Psoas muscle (tissue), 8 donors: ENCODE measurements around the gene TMEM179. TPM values are rescaled to one million over a fixed set of nuclear protein-coding genes. Genes with fewer than 3 reads are reported as not detected.

Experiments
- ATAC-seq, 4 donors: fragments of 200-7000 bp; cut with Tn5 transposase; one replicate each; pipeline ENCODE4 v1.9.1; 2020; ENCODE audit warnings: moderate library complexity in 3 of 4, mild to moderate bottlenecking in 2 of 4
- DNase-seq, 2 donors: peaks; one replicate each; pipeline ENCODE4 v3.0.0-alpha.2; 2020
- H3K27ac ChIP-seq: fragments of 200-600 bp; one replicate; pipeline ENCODE4 v1.8.0; 2022
- H3K27me3 ChIP-seq, 3 donors: fragments of 200-600 bp in 1 of 3; one replicate each; pipeline versions ENCODE4 v1.6.1 to v1.8.0; 2013 to 2022; ENCODE audit warnings: low read length in 2 of 3, mild to moderate bottlenecking in 2 of 3, moderate library complexity in 1 of 3; ENCODE audit not compliant: insufficient read depth in 3 of 3
- H3K36me3 ChIP-seq, 2 donors: fragments of 200-600 bp in 1 of 2; one replicate each; pipeline versions ENCODE4 v1.6.1 to v1.8.0; 2013 to 2022; ENCODE audit warnings: low read depth in 1 of 2, mild to moderate bottlenecking in 1 of 2, moderate library complexity in 1 of 2; ENCODE audit not compliant: insufficient read depth in 1 of 2
- H3K4me1 ChIP-seq: fragments of 200-600 bp; one replicate; pipeline ENCODE4 v1.8.0; 2022
- H3K4me3 ChIP-seq: fragments of 200-600 bp; one replicate; pipeline ENCODE4 v1.8.0; 2022; ENCODE audit warnings: mild to moderate bottlenecking
- H3K9me3 ChIP-seq: fragments of 200-600 bp; one replicate; pipeline ENCODE4 v1.8.0; 2022
- CTCF ChIP-seq: fragments of 200-600 bp; IDR thresholded peaks from one replicate; pipeline ENCODE4 v1.8.0; 2022; ENCODE audit warnings: antibody characterized with exemption
- WGBS, 3 donors: extraction: QIAGEN DNeasy Blood & Tissue Kit; methylation state at CpG; one replicate each; pipeline versions ENCODE4 v1.1.6 to v1.1.7; 2013; 5-methylcytosine and 5-hydroxymethylcytosine counted together
- intact Hi-C, 2 donors: fragments of 100-400 bp; cut with DNase I; formaldehyde crosslinking; loops; one replicate each; pipeline versions ENCODE4 v1.11.0 to v1.14.2; 2022
- polyA plus RNA-seq, 3 donors: library from polyadenylated mRNA; stranded (reverse); fragments of 200-250 nt; gene quantifications; one replicate each; pipeline ENCODE4 v1.2.3, GENCODE V29; 2013
- total RNA-seq, 4 donors: library from RNA; stranded (reverse); fragmentation: NEBNext Ultra II Directional in 2 of 4; extraction: Animal tissue kit (Norgen Biotek cat#: 25700) in 2 of 4; gene quantifications; one replicate each; pipeline versions ENCODE4 v1.2.1 to v1.2.4, GENCODE V29; 2021 to 2023
- donor health status: healthy with polysubstance abuse.
- donor health status: DM: no; HTN: no; CAD: no; lungs with moderate emphysema.
- donor health status: Bipolar disorder and iron deficiency.
- donor health status: healthy.
- donor health status: DM: yes; HTN: yes; CAD: no.
- donor health status: DM: no; HTN: no; CAD: no.
- donor health status: DM: no; HTN: no; CAD: no.
- donor health status: DM: yes; HTN: yes; CAD: no.

Gene TMEM179
- total and polyA plus RNA-seq, 7 donors: 0.01 TPM; not detected in 6

- Histone ChIP-seq H3K27ac (no peak overlapping the region), H3K36me3 (no peaks in the 10 kb centered on the region), H3K4me3 (no peak overlapping the region), H3K9me3 (no peaks in the 10 kb centered on the region), H3K4me1 (no peaks in the 10 kb centered on the region), H3K27me3 (peaks cover 0 to 34% (median 10%) of the 10 kb centered on the region in 3 donors)
- ATAC-seq (no peak), DNase-seq (no peak)
- WGBS, 3 donors: 81 to 89% (median 83%) methylated on average over 9 of the region's 9 CpGs
- intact Hi-C loops: no loop called here
- no peak for TF ChIP-seq CTCF
Observed at GRCh38 chr14:104552738-104553125, 51.8 kb downstream of the TMEM179 start.

- no peak overlapping the region for H3K4me3 ChIP-seq
- DNase-seq: peak in 1 of 2 donors; percentile 48
- no peak for ATAC-seq
- H3K9me3 ChIP-seq: no peaks in the 10 kb centered on the region
- WGBS, 3 donors: 79 to 81% (median 79%) methylated on average over 30 to 33 of the region's 33 CpGs
- no peak for TF ChIP-seq CTCF
- H3K27me3 ChIP-seq: peaks cover 0 to 39% (median 14%) of the 10 kb centered on the region in 3 donors
- intact Hi-C loops: no loop called here
- no peaks in the 10 kb centered on the region for H3K36me3 ChIP-seq
- H3K27ac ChIP-seq: no peak overlapping the region
- no peaks in the 10 kb centered on the region for H3K4me1 ChIP-seq
Observed at GRCh38 chr14:104551851-104552737, 52.5 kb downstream of the TMEM179 start.

- Histone ChIP-seq H3K27ac (no peak overlapping the region), H3K9me3 (no peaks in the 10 kb centered on the region), H3K36me3 (no peaks in the 10 kb centered on the region), H3K27me3 (peaks cover 0 to 47% (median 17%) of the 10 kb centered on the region in 3 donors), H3K4me3 (no peak overlapping the region), H3K4me1 (no peaks in the 10 kb centered on the region)
- no peak for TF ChIP-seq CTCF
- DNase-seq (no peak), ATAC-seq (no peak)
- intact Hi-C loops: no loop called here
- 78 to 80% (median 78%) methylated on average over 23 to 24 of the region's 24 CpGs for WGBS, 3 donors
Observed at GRCh38 chr14:104550861-104551728, 53.5 kb downstream of the TMEM179 start.

- intact Hi-C loops: no loop called here
- peak in 1 of 2 donors; percentile 19 for DNase-seq
- Histone ChIP-seq H3K27ac (no peak overlapping the region), H3K4me1 (no peaks in the 10 kb centered on the region), H3K36me3 (no peaks in the 10 kb centered on the region), H3K27me3 (peaks cover 0 to 54% (median 17%) of the 10 kb centered on the region in 3 donors), H3K4me3 (no peak overlapping the region), H3K9me3 (no peaks in the 10 kb centered on the region)
- no peak for TF ChIP-seq CTCF
- WGBS, 3 donors: 82 to 83% (median 83%) methylated on average over 13 of the region's 13 CpGs
- ATAC-seq: no peak
Observed at GRCh38 chr14:104550340-104550860, 54.2 kb downstream of the TMEM179 start.
